ENCODE measurements around the gene CHCHD2. TPM values are rescaled to one million over a fixed set of nuclear protein-coding genes. Genes with fewer than 3 reads are reported as not detected.
A peak's percentile ranks its signal among the peaks of the same experiment; 100 is the strongest.
"Not testable (repeated sequence)": the region's sequence is repeated elsewhere in the genome, so short reads cannot be mapped to it uniquely, and the experiment has no call there.

The CHCHD2 gene
- total RNA-seq, 2 experiments from 2014 or later: 354 to 370 TPM

DNA sequence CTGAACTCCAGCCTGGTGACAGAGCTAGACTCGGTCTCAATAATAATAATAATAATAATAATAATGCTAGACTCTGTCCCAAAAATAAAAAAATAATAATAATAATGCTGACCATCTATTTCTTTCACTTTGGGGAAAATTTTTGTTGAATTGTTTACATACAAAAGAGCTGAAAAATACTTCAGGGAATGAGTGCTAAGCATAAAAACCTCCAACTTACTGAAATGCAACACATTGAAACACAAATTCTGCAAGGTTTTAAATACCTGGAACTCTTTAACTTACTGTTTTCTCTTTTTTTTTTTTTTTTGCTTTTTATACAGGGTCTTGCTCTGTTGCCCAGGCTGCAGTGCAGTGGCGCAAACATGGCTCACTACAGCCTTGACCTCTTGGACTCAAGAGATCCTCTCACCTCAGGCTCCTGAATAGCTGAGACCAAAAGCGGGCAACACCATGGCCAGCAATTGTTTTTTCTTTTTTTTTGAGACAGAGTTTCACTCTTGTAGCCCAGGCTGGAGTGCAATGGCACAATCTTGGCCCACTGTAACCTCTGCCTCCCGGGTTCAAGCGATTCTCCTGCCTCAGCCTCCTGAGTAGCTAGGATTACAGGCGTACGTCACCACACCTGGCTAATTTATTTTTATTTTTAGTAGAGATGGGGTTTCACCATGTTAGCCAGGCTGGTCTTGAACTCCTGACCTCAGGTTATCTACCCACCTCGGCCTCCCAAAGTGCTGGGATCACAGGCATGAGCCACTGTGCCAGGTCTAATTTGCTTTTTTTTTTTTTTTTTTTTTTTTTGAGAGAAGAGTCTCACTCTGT, 7.9 kb downstream of the CHCHD2 start:
- POLR2A ChIA-PET: interaction anchor here (0.7 to 1.1 kb wide), 2 partner anchors 47 to 440 kb away, joined by 3 read pairs; partner anchors contain the start of genes CCT6A and PSPH
- H3K27ac Mint-ChIP-seq; ATAC-seq (ENCODE audit: low read depth); H3K27me3 Mint-ChIP-seq; DNase-seq; H3K4me1 Mint-ChIP-seq; H3K4me3 Mint-ChIP-seq; H3K9me3 Mint-ChIP-seq: not testable (repeated sequence)
- H3K36me3 Mint-ChIP-seq: peaks cover 25% of the 10 kb centered on the region

DNA sequence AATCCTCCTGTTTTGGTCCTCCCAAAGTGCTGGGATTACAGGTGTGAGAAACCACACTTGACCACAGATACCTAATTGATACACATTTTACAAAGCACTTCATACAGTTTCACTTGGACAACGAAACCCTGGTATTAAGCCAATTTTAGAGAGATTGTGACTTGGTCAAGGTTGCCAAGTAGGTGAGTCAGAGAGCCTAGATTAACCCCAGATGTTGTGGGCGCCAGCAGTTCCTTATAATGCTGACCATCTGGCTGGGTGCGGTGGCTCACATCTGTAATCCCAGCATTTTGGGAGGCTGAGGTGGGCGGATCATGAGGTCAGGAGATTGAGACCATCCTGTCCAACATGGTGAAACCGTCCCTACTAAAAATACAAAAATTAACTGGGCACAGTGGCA, 8.6 kb downstream of the CHCHD2 start:
- POLR2A ChIA-PET: interaction anchor here (1.1 kb wide), 1 partner anchor 46 kb away, joined by 3 read pairs; the partner anchor contains the start of genes CCT6A and PSPH
- no peak for DNase-seq
- H3K27ac Mint-ChIP-seq: no peak overlapping the region
- H3K4me3 Mint-ChIP-seq: no peak overlapping the region
- H3K4me1 Mint-ChIP-seq: peaks cover 3% of the 10 kb centered on the region
- H3K27me3 Mint-ChIP-seq: no peaks in the 10 kb centered on the region
- ATAC-seq (ENCODE audit: low read depth): no peak
- H3K9me3 Mint-ChIP-seq: no peaks in the 10 kb centered on the region
- peaks cover 23% of the 10 kb centered on the region for H3K36me3 Mint-ChIP-seq

DNA sequence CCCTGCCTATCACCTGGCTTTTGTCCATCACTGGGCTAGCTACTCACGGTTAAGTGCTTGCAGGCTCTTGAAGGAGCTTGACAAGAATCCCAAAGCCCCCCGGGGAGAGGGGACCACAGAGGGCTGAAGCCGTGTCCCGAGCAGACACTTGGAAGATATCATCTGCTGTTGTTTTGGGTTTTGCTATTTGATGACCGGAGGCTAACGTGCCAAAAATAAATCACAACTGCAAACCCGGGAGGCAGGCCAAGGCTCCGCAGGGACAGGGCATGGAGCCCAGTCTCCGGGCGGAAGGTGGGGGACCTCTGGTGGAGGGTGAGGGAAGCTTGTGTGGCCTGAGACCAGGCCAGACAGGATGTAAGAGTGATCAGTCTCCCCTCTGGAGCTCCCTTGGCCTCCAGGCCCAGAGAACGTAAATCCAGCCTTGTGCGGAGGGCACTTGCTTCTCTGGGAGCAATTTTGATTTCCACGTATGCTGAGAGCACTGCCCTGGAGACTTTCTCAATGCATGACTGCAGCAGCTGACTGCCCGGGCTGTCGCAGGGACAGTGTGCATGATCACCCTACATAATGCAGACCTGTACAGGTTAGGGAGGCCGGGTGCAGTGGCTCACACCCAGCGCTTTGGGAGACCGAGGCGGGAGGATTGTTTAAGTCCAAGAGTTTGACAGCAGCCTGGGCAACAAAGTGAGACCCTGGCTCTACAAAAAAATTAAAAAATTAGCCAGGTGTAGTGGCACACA, 13.3 kb downstream of the CHCHD2 start, which contains the start of gene PHKG1:
Gene PHKG1, minus strand, starts transcription at position 164 of the 743 bp plus-strand sequence. CDS start 4,011 bp downstream, outside the sequence.
- Mint-ChIP-seq H3K27me3 (no peaks in the 10 kb centered on the region), H3K4me1 (peaks cover 3% of the 10 kb centered on the region), H3K9me3 (no peaks in the 10 kb centered on the region), H3K4me3 (no peak within 1 kb of the TSS), H3K36me3 (peaks cover 10% of the 10 kb centered on the region), H3K27ac (no peak within 1 kb of the TSS)
- no peak for DNase-seq
- no peak for ATAC-seq (ENCODE audit: low read depth)
- POLR2A ChIA-PET: interaction anchor here (1.0 kb wide), 1 partner anchor 29 kb away, joined by 6 read pairs; the partner anchor contains the start of gene SUMF2

- not testable (repeated sequence) for H3K27me3 Mint-ChIP-seq; H3K4me3 Mint-ChIP-seq; H3K36me3 Mint-ChIP-seq; H3K27ac Mint-ChIP-seq; ATAC-seq (ENCODE audit: low read depth); H3K4me1 Mint-ChIP-seq; DNase-seq; H3K9me3 Mint-ChIP-seq
- POLR2A ChIA-PET: interaction anchor here (1.0 kb wide), 1 partner anchor 28 kb away, joined by 6 read pairs; the partner anchor contains the start of gene SUMF2
Measured at GRCh38 chr7:56092388-56092787, 13.9 kb downstream of the CHCHD2 start.

GRCh38 chr7:56091591-56091990, 14.7 kb downstream of the CHCHD2 start:
- POLR2A ChIA-PET: no interaction called here
- Mint-ChIP-seq H3K27ac (no peak overlapping the region), H3K36me3 (peaks cover 7% of the 10 kb centered on the region), H3K4me3 (no peak overlapping the region), H3K9me3 (no peaks in the 10 kb centered on the region), H3K27me3 (no peaks in the 10 kb centered on the region), H3K4me1 (peaks cover 3% of the 10 kb centered on the region)
- ATAC-seq (ENCODE audit: low read depth) (no peak), DNase-seq (no peak)

DNA sequence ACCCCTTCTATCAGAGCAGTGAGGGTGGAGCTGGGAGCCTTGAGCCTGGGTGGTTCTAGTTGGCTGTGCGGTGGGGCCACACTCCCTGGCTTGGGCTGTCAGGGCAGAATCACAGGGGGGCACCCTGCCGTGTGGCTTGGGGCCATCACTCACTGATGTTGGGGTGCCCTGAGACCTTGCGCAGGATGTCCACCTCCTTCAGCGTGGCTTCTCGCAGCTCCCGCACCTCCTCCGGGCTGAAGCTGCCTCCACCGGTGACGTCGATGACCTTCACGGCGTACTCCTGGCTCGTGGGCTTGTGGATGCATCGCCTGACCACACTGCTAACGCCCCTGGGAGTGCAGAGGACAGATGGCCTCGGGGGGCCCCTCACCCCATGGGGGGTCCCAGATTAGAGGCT, 18.8 kb downstream of the CHCHD2 start:
- Mint-ChIP-seq H3K27me3 (no peaks in the 10 kb centered on the region), H3K9me3 (no peaks in the 10 kb centered on the region), H3K36me3 (peaks cover 4% of the 10 kb centered on the region), H3K4me1 (no peaks in the 10 kb centered on the region), H3K27ac (no peak overlapping the region), H3K4me3 (no peak overlapping the region)
- ATAC-seq (ENCODE audit: low read depth): no peak
- no peak for DNase-seq
- POLR2A ChIA-PET: interaction anchor here (0.7 kb wide), 1 partner anchor 123 kb away, joined by 5 read pairs; no protein-coding TSS in a partner anchor

DNA sequence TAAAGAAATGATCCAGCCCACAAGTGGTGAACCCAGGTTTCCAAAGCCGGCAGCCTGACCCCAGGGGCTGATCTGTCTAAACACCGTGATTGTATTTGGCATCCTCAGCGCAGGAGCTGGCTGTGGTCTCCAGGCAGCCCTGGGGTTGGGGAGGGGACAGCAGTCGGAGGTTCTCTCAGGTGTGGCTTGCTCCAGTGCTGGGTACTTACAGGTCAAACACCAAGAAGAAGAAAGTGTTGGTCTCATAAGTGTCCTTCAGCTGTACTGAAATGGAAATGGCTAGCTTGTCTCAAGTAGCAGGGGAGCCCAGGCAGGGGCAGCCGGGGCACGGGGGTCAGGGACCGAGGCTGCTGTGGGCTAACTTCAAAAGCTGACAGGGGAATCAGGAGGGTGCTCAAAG, 19.5 kb downstream of the CHCHD2 start:
- Mint-ChIP-seq H3K27me3 (no peaks in the 10 kb centered on the region), H3K27ac (no peak overlapping the region), H3K4me3 (no peak overlapping the region), H3K36me3 (peaks cover 4% of the 10 kb centered on the region), H3K9me3 (no peaks in the 10 kb centered on the region), H3K4me1 (no peaks in the 10 kb centered on the region)
- POLR2A ChIA-PET: no interaction called here
- ATAC-seq (ENCODE audit: low read depth): no peak
- no peak for DNase-seq

DNA sequence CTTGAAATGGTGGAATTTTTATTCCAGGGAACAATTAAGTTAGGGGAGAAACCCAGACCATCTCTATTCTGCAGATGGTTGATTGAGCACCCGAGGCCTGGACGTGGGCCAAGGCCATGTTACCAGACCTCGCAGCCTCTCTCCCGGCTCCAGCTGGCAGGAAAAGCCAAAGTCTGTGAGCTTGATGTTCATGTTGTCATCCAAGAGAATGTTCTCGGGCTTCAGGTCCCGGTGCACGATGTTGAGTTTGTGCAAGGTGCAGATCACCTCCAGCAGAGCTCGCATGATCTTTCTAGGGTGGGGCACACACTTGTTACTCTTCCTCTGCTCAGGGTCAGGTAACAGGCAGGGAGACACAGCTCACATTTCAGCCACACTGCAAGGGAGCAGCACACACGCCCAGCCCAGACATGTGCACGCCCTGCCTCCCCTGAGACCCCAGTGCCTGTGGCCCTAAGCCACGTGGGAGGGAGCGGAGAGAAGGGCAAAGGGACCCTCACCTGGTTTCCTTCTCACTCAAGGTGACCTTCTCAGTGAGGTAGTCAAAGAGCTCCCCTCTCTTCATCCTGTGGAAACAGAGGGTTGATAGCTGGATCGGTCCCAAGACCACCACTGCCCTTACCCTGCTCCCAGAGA, 23.0 kb downstream of the CHCHD2 start:
- ATAC-seq (ENCODE audit: low read depth) (no peak), DNase-seq (no peak)
- Mint-ChIP-seq H3K27ac (no peak overlapping the region), H3K9me3 (no peaks in the 10 kb centered on the region), H3K36me3 (peaks cover 4% of the 10 kb centered on the region), H3K4me1 (no peaks in the 10 kb centered on the region), H3K27me3 (no peaks in the 10 kb centered on the region), H3K4me3 (no peak overlapping the region)
- POLR2A ChIA-PET: no interaction called here

- ATAC-seq (ENCODE audit: low read depth): no peak
- no peaks in the 10 kb centered on the region for H3K27me3 Mint-ChIP-seq
- no peak overlapping the region for H3K27ac Mint-ChIP-seq
- H3K9me3 Mint-ChIP-seq: no peaks in the 10 kb centered on the region
- POLR2A ChIA-PET: interaction anchor here (0.7 kb wide), 1 partner anchor 18 kb away, joined by 3 read pairs; the partner anchor contains the start of gene SUMF2
- H3K36me3 Mint-ChIP-seq: peaks cover 4% of the 10 kb centered on the region
- peak; percentile 20 for DNase-seq
- H3K4me1 Mint-ChIP-seq: no peaks in the 10 kb centered on the region
- no peak overlapping the region for H3K4me3 Mint-ChIP-seq
Measured at GRCh38 chr7:56081626-56082340, 24.5 kb downstream of the CHCHD2 start.

DNA sequence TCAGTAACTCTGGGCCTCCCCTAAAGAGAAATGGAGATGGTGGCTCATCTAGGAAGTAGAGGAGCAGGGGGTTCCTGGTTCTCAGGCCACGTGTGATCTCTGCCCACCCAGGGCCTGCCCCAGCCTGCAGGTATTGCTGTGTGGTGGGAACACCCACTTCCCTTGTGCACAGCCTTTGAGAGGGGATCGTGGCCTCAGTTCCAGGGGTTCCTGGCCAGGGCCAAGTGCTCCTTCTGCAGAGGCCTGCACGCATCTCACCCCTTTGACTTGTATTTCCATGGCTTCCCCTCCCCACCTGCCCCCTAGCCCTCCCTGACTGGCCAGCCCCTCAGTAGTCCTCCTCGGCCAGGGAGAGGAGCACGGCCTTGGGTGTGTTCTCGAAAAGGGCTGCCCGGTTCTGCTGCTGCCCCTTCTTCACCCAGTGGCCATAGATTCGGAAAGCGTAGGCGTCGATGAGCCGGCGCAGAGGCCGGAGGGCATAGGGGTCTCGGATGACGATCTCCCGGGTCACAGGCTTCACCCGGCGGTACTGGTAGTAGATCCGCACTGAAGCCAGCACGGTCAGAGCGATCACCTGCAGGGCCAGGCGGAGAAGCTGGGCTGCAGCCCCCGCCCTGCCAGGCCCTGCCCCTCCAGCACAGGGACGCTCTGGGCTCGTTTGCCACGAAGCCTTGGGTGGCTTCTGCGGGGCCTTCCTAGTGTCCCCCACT, 25.4 kb downstream of the CHCHD2 start:
- not testable (repeated sequence) for H3K27me3 Mint-ChIP-seq; ATAC-seq (ENCODE audit: low read depth); H3K4me1 Mint-ChIP-seq; H3K27ac Mint-ChIP-seq; H3K4me3 Mint-ChIP-seq; H3K9me3 Mint-ChIP-seq; DNase-seq; H3K36me3 Mint-ChIP-seq
- POLR2A ChIA-PET: interaction anchor here (0.7 kb wide), 1 partner anchor 15 kb away, joined by 3 read pairs; no protein-coding TSS in a partner anchor

- H3K27ac Mint-ChIP-seq: no peak overlapping the region
- POLR2A ChIA-PET: interaction anchor here (0.7 kb wide), 1 partner anchor 14 kb away, joined by 3 read pairs; no protein-coding TSS in a partner anchor
- ATAC-seq (ENCODE audit: low read depth): no peak
Measured at GRCh38 chr7:56079450-56080185, 26.7 kb downstream of the CHCHD2 start.

DNA sequence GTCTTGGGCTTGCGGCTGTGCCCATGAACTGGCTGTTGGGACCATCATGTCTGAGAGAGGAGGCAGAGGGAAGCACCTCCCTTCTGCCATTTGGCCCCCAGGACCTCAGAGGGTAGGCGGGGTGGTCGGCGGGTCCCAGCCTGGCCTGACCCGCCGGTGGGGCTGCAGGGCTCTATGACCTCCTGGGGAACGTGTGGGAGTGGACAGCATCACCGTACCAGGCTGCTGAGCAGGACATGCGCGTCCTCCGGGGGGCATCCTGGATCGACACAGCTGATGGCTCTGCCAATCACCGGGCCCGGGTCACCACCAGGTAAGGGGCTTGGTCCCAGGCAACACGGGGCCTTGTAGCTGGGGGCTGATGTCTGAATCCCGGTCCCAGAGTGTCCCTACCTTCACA, 28.1 kb downstream of the CHCHD2 start:
- ATAC-seq (ENCODE audit: low read depth): no peak
- DNase-seq: peak; percentile 16
- H3K4me3 Mint-ChIP-seq: no peak overlapping the region
- peaks cover 4% of the 10 kb centered on the region for H3K36me3 Mint-ChIP-seq
- POLR2A ChIA-PET: no interaction called here
- no peak overlapping the region for H3K27ac Mint-ChIP-seq
- H3K9me3 Mint-ChIP-seq: no peaks in the 10 kb centered on the region
- H3K27me3 Mint-ChIP-seq: no peaks in the 10 kb centered on the region
- peaks cover 5% of the 10 kb centered on the region for H3K4me1 Mint-ChIP-seq

More at GRCh38 chr7:56079450-56080185, 26.7 kb downstream of the CHCHD2 start:
- Mint-ChIP-seq H3K4me1 (no peaks in the 10 kb centered on the region), H3K27me3 (no peaks in the 10 kb centered on the region), H3K9me3 (no peaks in the 10 kb centered on the region), H3K36me3 (peaks cover 6% of the 10 kb centered on the region), H3K4me3 (no peak overlapping the region)
- DNase-seq: peak; percentile 8
